Hematopoietic multipotent progenitor cell treated with erythropoietin and hydrocortisone succinate and interleukin-3 and kit ligand, for 6 days (in vitro differentiated cells): ENCODE data around the gene CNTN6.

Experiments
- DNase-seq: peaks from one replicate; pipeline ENCODE4 v3.0.0-alpha.2; 2015

The CNTN6 gene

DNA sequence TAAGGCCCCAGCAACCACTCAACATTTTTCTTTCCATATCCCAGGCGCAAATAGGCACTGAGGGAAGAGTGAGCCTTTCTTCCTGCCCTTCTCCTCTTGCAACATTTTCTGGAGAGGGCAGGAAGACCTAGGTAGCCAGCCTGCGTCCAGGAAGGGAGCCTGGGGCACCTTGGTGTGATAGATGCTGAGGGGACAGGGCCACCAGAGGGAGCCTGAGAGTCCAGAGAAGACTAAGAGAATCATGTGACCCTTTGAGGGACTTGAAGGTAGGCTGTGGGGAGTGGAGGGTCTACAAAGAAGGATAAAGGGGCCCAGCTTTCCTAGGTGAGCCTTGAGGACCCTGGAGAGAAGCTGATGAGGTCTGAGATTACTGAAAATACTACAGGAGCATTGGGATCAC is 346.6 kb downstream of the CNTN6 start:
- DNase-seq: peak; percentile 30

DNA sequence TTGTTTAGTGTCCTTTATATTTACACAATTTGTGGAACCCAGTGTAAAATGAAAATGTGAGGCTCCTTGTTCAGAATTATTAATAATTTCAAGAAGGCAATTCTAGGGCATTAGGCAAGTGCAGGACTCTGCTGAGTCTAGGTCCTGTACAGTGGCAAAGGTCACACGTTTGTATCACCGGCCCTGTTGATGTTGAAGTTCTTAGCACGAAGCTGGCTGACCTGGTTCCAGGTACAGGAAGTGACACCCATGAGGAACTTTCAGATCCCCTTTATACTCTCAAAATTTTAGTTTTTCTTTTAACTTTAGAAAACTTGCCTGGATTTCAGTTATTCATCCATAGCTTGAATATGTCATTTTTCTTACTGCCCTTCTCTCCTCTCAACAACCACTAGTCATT is 349.4 kb downstream of the CNTN6 start:
- DNase-seq: no peak

DNA sequence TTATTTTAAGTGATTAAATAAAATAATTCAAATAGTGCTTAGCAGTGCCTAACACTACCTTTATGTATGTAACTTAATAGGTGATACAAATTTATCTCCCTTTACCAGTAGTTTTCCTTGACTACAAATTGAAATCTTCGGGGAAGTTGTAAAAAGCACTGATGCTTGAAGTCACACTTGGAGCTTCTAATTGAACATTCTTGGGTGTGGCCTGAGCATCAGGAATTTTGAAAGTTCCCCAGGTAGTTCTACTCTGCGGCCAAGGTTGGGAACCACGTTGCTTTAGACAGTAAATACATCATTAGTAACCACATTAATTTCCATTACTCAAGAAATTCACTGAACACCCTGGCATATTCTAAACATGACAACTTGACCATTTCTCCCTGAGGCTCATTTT is 351.4 kb downstream of the CNTN6 start:
- DNase-seq: no peak

DNA sequence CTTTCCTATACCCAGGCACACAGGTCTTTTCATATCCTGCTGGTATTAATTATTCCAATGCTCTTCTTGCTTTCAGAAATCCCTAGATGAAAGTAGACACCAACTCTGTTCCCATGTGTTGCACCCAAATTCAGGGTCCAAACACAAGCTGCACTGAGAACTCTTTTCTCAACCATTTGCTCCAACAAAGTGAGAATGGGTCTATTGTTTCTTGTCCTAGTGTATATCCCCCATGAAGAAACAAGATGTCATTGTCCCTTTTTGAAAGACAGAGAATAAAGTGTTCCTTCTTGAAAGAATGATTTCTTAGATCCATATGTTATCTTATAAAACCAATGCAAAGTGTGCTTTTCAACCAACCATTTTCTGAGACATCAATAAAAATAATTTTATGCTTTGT is 353.7 kb downstream of the CNTN6 start:
- DNase-seq: no peak

GRCh38 chr3:1447452-1447851 is 354.6 kb downstream of the CNTN6 start:
- DNase-seq: no peak

DNA sequence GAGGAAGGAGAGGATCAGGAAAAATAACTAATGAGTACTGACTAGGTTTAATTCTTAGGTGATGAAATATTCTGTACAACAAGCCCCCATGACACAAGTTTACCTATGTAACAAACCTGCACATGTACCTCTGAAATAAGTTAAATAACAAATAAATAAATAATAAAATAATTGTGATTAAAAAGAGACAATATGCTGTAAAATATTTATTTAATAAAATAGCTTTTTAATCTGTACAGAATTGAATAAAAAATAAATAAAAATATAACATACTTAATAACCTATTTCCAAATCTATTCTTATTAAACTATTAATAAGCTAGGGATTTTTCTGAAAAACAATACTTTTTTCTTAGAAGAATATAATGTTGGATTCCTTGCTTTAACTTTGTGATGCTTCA is 355.6 kb downstream of the CNTN6 start:
- no peak for DNase-seq
